GM18951 (cell line): ENCODE data around the gene CACNB4.
"Not testable (repeated sequence)": the region's sequence is repeated elsewhere in the genome, so short reads cannot be mapped to it uniquely, and the experiment has no call there.

Experiments used
- POLR2A ChIP-seq: IDR thresholded peaks from 4 replicates; pipeline ENCODE4 v1.6.1; 2011; ENCODE audit warnings: mild to moderate bottlenecking; ENCODE audit not compliant: insufficient read length, insufficient read depth; ENCODE audit errors: extremely low read depth
- in situ Hi-C: fragments of 300-500 bp; cut with MboI; formaldehyde crosslinking; loops from one replicate; pipeline ENCODE4 v1.12.0; 2022; ENCODE audit warnings: low sequenced_read_pairs, mixed read lengths, inconsistent platforms; ENCODE audit not compliant: unreplicated experiment

CACNB4 gene

GRCh38 chr2:151937966-151938365 lies 160.9 kb downstream of the CACNB4 start:
- in situ Hi-C loops: no loop called here
- TF ChIP-seq POLR2A: no peak

GRCh38 chr2:151936626-151937025 lies 162.2 kb downstream of the CACNB4 start:
- in situ Hi-C loops: no loop called here
- TF ChIP-seq POLR2A: no peak

DNA sequence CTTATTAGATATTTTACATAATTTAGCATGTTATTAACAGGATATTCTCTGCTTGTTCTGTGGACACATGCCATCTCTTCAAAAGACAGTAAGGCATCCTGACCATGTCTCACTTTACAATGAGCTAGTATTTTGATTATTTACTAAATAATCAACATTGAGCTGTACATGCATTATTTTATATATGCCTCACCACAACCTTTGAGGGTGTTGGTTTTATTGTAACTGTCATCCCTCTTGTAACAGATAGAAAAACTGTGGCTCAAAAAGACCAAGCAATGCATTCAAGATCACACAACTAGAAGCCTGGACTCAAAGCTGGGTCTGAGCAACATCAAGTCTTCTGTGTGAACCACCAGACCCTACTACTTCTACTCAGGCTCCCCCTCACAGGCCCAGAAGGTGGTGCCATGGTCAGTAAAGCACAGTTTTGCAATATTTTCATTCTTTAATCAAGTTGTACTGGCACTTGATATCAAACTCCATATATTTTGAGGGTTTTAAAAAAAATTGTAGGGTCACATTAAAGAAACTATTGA lies 165.5 kb downstream of the CACNB4 start:
- TF ChIP-seq POLR2A: no peak
- in situ Hi-C loops: no loop called here

DNA sequence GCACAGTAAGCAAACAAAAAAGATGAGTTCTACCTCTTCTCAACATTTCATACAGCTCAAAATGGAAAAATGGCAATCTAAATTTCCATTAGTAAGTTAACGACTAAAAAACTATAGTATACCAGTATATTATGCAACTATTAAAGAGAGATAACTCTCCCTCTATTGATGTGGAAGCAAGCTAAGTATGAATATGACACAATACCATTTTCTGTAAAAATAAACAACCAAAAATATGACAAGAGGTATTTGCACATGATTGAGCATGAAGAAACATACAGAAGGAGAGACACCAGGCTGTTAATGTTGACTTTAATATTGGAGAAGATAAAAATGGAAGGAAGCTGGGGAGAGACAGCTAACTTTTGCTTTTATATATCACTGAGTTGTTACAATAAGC lies 167.1 kb downstream of the CACNB4 start:
- in situ Hi-C loops: no loop called here
- TF ChIP-seq POLR2A: no peak

- no peak for TF ChIP-seq POLR2A
- in situ Hi-C loops: no loop called here
Measured at GRCh38 chr2:151931030-151931611, 167.7 kb downstream of the CACNB4 start.

GRCh38 chr2:151930042-151930441 lies 168.8 kb downstream of the CACNB4 start:
- TF ChIP-seq POLR2A: no peak
- in situ Hi-C loops: no loop called here

DNA sequence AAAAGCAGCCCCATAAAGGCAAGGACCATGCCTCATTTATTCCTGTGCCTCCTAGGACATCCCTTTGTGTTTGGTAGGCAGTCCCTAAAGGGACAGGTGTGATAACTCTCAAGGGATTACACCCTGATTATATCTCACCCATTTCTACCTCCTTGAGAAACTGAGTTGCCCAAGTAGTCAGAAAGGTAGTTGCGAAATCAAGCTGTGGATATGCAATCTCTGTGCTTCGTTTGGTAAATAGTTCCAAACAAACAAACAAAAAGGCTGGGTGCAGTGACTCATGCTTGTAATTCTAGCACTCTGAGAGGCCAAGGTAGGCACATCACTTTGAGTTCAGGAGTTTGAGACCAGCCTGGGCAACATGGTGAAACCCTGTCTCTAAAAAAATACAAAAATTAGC lies 170.5 kb downstream of the CACNB4 start:
- no peak for TF ChIP-seq POLR2A
- in situ Hi-C loops: no loop called here

GRCh38 chr2:151927501-151928221 lies 171.2 kb downstream of the CACNB4 start:
- in situ Hi-C loops: no loop called here
- no peak for TF ChIP-seq POLR2A

- in situ Hi-C loops: no loop called here
- no peak for TF ChIP-seq POLR2A
Measured at GRCh38 chr2:151922845-151923666, 175.8 kb downstream of the CACNB4 start.

DNA sequence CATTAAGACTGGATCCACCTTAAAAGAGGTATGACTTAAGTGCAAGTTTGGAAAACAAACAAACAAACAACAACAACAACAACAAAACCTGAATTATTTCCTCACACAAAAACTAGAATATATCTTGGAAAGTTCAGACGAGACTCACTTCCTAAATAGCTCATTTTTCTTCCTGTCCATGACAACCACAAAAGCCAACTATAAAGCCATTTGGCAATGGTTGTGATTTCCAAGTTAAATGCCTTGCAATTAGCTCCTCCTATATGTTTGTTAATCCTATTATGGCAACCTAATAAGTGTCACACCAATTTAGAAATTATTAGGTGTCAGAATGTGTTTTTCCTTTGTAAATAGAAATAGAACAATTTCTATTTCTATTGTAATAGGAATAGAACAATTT lies 179.1 kb downstream of the CACNB4 start:
- in situ Hi-C loops: no loop called here
- TF ChIP-seq POLR2A: no peak

- TF ChIP-seq POLR2A: no peak
- in situ Hi-C loops: no loop called here
Measured at GRCh38 chr2:151918308-151918707, 180.5 kb downstream of the CACNB4 start.

DNA sequence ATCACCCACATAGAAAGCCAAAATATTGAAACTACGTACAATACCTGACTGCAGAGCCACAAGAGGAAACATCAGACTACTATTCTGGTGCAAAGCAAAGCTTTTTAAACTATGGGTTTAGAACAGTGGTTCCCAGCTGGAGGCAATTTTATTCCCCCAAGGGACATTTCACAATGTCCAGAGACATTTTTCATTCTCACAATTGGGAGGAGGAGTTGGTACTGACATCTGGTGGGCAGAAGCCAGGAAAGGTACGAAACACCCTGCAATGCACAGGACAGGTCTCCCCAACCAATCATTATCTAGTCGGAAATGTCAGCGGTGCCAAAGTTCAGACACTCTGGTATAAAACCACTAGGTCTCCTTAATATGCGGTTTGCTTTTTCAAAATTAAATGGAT lies 182.2 kb downstream of the CACNB4 start:
- TF ChIP-seq POLR2A: no peak
- in situ Hi-C loops: no loop called here

- in situ Hi-C loops: not testable (repeated sequence)
Measured at GRCh38 chr2:151915629-151916025, 183.2 kb downstream of the CACNB4 start.
